HG02571 (cell line): Measurements from ENCODE around the gene CEP104.

Source experiments
- ATAC-seq: cut with Tn5 transposase; IDR thresholded peaks from one replicate; pipeline ENCODE4 v1.9.1; 2021; ENCODE audit warnings: mild to moderate bottlenecking, moderate library complexity; ENCODE audit not compliant: unreplicated experiment

The CEP104 gene

DNA sequence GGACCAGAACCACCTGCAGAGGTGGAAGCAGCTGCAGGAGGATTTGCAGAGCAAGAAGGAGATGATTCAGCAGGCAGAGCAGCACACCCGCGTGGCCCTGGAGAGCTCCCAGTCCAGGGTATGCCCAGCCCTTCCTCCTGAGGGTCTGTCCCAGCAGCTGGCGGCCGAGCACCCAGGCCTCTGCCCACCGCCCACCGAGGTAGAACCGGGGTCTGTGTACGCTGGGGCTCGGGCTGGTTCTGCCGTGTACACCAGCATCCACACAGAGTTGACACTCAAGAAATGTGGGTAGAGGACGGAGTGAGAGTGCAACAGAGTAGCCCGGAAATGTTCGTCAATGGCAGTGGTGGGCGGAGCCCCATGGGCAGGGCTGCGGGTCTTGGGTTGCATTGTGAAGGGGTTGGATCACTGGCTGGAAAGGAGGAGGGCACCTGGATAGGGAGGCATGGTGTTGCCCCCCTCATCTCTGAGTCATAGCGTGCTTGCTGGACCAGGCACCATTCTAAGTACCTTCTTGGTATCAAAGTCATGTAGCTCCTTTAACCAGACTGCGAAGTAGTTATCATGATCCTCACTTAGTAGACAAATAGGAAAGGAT lies 89.6 kb downstream of the CEP104 start:
- ATAC-seq, result no peak

DNA sequence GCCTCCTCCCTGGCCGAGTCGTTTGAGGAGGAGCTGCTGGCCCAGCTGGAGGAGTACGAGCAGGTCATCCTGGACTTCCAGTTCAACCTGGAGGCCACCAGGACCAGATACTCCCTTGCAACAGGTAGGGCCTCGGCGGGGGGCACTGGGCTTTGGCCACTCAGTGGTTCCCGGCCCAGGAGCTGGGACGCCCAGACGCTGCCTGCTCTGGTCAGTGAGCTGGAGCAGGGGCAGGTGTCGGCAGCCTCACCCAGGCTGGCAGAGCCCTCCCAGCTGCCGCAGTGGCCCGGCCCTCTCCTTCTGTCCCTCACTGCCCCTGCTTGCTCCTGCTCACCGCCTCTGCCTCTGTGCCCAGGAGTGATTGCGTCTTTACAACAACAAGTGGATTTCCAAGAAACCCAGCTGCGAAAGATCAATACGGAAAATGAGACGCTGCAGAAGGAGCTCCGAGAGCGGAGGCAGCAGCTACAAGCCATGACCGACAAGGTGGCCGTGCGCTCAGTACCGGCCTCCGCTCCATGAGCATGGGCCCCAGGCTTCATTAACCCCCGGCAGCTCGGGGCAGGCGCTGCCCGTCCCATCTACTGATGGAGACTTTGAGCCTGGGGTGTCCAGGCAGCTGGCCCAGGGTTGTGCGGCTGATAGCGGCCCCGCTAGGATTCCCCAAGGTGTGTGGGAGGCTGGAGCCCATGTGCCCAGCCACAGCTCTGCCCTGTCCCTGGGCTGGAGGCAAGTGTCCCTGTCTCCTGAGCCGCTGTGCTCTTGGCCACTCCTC lies 93.5 kb downstream of the CEP104 start:
- ATAC-seq, result no peak

DNA sequence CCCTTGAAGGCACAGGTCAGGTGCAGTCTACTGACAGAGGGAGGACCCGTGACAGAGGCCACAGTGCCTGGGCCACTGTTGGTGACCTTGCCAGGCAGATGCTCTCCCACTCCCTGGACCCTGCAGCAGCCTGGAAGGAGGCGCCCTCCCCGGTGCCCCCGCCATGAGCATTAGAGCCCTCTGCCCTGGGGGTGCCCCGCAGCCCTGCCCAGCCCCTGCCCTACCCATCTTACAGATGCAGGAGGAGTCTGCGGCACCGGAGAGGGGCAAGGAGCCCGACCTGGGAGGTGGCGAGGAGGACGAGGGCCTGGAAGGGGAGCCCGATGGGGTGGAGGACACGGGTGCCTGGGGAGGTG lies 94.2 kb downstream of the CEP104 start:
- ATAC-seq, result no peak

DNA sequence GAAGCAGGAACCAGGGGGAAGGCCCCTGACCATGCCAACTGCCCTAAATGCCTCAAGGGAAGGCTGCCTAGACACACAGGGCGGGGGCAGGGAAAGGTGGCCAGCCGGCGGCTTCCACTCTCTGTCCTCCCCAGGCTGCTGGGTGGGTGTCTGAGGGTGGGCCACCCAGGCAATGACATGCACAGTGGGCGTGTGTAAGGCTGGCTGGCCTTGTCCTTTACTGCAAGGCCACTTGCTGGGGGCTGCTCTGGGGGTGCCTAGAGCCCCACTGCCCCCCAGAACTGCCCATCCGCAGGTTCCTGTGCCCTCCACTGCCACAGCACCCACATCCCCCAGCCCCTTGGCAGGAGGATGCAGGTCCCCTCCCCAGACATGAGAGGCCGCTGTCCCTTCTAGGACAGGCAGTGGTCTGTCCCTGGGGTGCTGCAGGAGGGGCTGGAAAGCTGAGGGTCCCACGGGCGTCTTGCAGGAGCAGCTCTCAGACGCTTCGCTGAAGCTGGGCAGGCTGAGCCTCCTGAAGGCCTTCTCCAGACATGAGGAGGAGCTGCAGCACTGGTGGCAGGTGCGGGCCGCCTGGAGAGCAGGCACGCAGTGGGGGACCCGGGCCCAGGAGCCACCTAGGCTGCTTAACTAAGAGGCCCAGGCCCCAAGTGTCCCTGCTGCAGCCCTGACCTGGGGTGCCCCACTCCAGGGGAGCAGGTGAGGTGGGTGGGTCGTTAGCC lies 94.7 kb downstream of the CEP104 start:
- ATAC-seq, result no peak
